ENCODE results near the gene EDN1.
A peak's percentile ranks its signal among the peaks of the same experiment; 100 is the strongest.

The EDN1 gene

GRCh38 chr6:12289933-12290820 is at the start of gene EDN1:
TSS of gene EDN1 (plus strand) at chr6:12290361. CDS start at chr6:12290630, 269 bp downstream.
- peak; percentile 88 for DNase-seq

GRCh38 chr6:12241493-12242175 is 48.5 kb upstream of the EDN1 start:
- DNase-seq: peak; percentile 21

DNA sequence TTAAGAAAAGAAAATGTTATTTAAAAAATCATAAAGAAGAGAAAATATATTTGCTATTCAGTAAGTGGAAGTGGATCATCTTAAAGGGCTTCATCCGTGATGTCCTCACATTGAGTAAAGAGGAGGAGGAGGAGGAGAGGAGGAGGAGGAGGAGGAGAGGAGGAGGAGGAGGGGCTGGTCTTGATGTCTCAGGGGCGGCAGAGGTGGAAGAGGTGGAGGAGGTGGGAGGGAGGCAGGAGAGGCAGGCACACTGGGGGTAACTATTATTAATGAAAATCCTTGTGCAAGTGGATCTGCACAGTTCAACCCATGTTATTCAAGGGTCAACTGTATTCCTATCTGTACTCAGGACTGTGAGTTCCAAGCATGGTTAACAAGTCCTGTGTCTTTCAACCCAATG is 47.0 kb upstream of the EDN1 start:
- no peak for DNase-seq

DNA sequence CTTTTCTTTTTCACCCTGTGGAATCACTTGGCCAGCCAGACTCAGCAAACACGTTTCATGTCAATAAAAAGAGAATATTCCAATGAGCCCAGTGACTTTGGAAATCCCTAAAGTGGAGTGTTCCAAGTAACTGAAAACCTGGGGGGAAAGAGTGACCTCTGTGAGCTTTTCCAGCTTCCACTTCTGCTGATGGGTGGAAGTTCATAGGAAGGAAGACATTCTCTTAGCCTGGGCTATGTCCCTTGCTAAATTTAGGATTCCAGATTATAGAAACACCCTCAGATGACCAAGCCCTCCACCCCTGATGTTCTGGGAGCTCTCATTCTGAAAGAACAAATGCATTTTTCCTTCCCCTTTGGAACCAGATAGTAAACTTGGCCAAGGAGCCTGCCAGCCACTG is 44.8 kb upstream of the EDN1 start:
- no peak for DNase-seq

- peak; percentile 8 for DNase-seq
These were observed 44.1 kb upstream of the EDN1 start for GRCh38 chr6:12245763-12246718.

DNA sequence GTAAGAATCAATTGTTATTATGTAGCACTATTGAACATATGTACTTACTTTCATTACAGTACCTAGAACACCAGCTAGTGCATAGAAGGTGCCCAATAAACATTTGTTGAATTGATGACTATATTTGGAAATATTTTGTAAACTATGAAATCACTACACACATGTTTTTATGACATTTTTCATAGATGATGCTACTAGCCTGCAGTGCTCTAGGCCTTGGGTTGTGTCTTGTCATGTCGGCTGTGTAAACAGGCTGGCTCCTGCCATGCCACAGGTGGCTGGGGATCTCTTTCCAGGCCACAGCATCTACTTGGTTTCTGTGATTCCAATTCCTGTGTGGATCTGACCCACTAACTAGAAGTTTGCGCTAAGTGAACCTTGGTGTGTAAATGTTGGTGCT is 43.3 kb upstream of the EDN1 start:
- no peak for DNase-seq

GRCh38 chr6:12249541-12250382 is 40.4 kb upstream of the EDN1 start:
- no peak for DNase-seq

- DNase-seq: no peak
These were observed 39.8 kb upstream of the EDN1 start for GRCh38 chr6:12250383-12250770.

- DNase-seq: no peak
These were observed 36.0 kb upstream of the EDN1 start for GRCh38 chr6:12254210-12254609.

DNA sequence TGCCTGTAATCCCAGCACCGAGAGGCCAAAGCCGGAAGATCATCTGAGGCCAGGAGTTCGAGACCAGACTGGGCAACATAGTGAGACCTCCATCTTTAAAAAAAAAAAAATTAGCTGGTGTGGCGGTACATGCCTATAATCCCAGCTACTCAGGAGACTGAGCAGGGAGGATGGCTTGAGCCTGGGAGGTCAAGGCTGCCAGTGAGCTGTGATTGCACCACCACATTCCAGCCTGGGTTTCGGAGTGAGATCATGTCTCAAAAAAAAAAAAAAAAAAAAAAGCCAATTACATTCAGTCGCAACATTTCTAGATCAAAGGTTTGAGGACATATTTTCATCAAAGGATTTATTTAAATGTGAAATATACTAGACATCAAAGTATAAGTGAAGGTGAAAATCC is 32.0 kb upstream of the EDN1 start:
- DNase-seq: no peak

GRCh38 chr6:12258591-12259075 is 31.5 kb upstream of the EDN1 start:
- DNase-seq: no peak

GRCh38 chr6:12260458-12261093 is 29.6 kb upstream of the EDN1 start:
- no peak for DNase-seq

- no peak for DNase-seq
These were observed 28.7 kb upstream of the EDN1 start for GRCh38 chr6:12261502-12261901.

- DNase-seq: no peak
These were observed 27.7 kb upstream of the EDN1 start for GRCh38 chr6:12262236-12263061.

DNA sequence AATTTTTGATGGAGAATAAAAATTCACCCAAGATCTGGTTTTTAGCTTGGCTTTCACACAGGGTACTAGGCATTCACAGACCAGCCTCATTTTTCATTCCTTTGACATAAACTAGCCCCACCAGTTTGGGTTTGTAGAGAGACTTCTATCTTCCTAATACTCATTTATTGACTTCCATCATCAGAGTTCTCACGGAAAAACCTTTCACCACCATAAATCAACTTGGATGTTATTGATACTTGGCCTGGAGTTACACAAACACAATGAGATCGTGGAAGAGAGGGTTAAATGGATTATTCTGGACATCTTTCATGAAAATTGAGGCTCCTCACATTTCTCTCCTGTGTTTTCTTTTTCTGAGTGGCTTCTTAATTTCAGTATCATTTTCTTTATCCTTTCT is 26.8 kb upstream of the EDN1 start:
- DNase-seq: no peak

DNA sequence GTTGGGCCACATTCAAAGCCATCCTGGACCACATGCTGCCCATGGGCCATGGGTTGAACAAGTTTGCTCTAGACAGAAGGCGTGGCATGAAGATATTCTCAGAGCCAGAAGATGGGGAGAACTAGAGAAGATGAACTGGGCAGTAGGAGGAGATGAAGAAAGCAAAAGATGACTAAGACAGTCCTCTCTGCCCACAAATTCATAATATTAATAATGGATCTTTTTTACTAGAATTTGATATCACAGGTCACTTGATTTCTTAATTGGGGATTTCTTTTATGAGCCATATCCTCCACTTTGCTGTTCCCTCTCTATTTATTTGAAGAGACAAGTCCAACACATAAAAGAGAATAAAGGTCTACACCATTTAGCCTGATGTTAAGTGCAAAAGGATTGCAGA is 25.5 kb upstream of the EDN1 start:
- DNase-seq: no peak

- DNase-seq: peak; percentile 5
These were observed 24.9 kb upstream of the EDN1 start for GRCh38 chr6:12265296-12265695.

GRCh38 chr6:12265791-12266190 is 24.4 kb upstream of the EDN1 start:
- peak; percentile 31 for DNase-seq

GRCh38 chr6:12266571-12266970 is 23.6 kb upstream of the EDN1 start:
- peak; percentile 52 for DNase-seq

GRCh38 chr6:12269110-12269509 is 21.1 kb upstream of the EDN1 start:
- DNase-seq: peak; percentile 78
